GM18502 (cell line): ENCODE results near the gene MTMR1.

Experiments used
- ATAC-seq: cut with Tn5 transposase; IDR thresholded peaks from one replicate; pipeline ENCODE4 v1.9.1; 2021; ENCODE audit warnings: mild to moderate bottlenecking; ENCODE audit not compliant: unreplicated experiment, poor library complexity

MTMR1 gene

GRCh38 chrX:150696331-150696730 lies 3.1 kb downstream of the MTMR1 start:
- no peak for ATAC-seq

GRCh38 chrX:150696866-150697265 lies 3.7 kb downstream of the MTMR1 start:
- ATAC-seq = no peak

- ATAC-seq = no peak
Observed at GRCh38 chrX:150697641-150698040, 4.4 kb downstream of the MTMR1 start.

GRCh38 chrX:150698981-150699380 lies 5.8 kb downstream of the MTMR1 start:
- no peak for ATAC-seq

- ATAC-seq = no peak
Observed at GRCh38 chrX:150700107-150700506, 6.9 kb downstream of the MTMR1 start.

GRCh38 chrX:150701377-150701776 lies 8.2 kb downstream of the MTMR1 start:
- no peak for ATAC-seq

- ATAC-seq = no peak
Observed at GRCh38 chrX:150702966-150703694, 9.9 kb downstream of the MTMR1 start.

- ATAC-seq = no peak
Observed at GRCh38 chrX:150703695-150703974, 10.4 kb downstream of the MTMR1 start.

GRCh38 chrX:150704030-150704613 lies 10.9 kb downstream of the MTMR1 start:
- no peak for ATAC-seq

GRCh38 chrX:150712619-150713018 lies 19.4 kb downstream of the MTMR1 start:
- ATAC-seq = no peak

- no peak for ATAC-seq
Observed at GRCh38 chrX:150715184-150715583, 22.0 kb downstream of the MTMR1 start.

GRCh38 chrX:150719621-150720020 lies 26.4 kb downstream of the MTMR1 start:
- ATAC-seq = no peak

GRCh38 chrX:150729956-150730355 lies 36.8 kb downstream of the MTMR1 start:
- ATAC-seq = no peak

GRCh38 chrX:150730719-150731118 lies 37.5 kb downstream of the MTMR1 start:
- no peak for ATAC-seq

GRCh38 chrX:150731795-150732194 lies 38.6 kb downstream of the MTMR1 start:
- no peak for ATAC-seq

- peak; percentile 57 for ATAC-seq
Observed at GRCh38 chrX:150736475-150736874, 43.3 kb downstream of the MTMR1 start.

GRCh38 chrX:150752124-150752523 lies 58.9 kb downstream of the MTMR1 start:
- no peak for ATAC-seq

- ATAC-seq = no peak
Observed at GRCh38 chrX:150753357-150753756, 60.2 kb downstream of the MTMR1 start.

- no peak for ATAC-seq
Observed at GRCh38 chrX:150753968-150754367, 60.8 kb downstream of the MTMR1 start.

GRCh38 chrX:150757371-150757770 lies 64.2 kb downstream of the MTMR1 start:
- ATAC-seq = no peak

GRCh38 chrX:150759568-150760416 lies 66.6 kb downstream of the MTMR1 start:
- ATAC-seq = no peak
